Lower lobe of right lung (tissue), 2 donors: Measurements from ENCODE around the gene COQ4. TPM values are rescaled to one million over a fixed set of nuclear protein-coding genes. Genes with fewer than 3 reads are reported as not detected.

Experiments
- ATAC-seq, 2 donors: fragments of 200-7000 bp; cut with Tn5 transposase; one replicate each; pipeline ENCODE4 v1.9.1; 2020 to 2022; ENCODE audit warnings: mild to moderate bottlenecking in 2 of 2, moderate library complexity in 2 of 2
- DNase-seq: peaks from one replicate; pipeline ENCODE4 v3.0.0-alpha.2; 2020
- H3K27ac ChIP-seq: fragments of 200-600 bp; one replicate; pipeline ENCODE4 v1.8.0; 2022
- H3K27me3 ChIP-seq: fragments of 200-600 bp; one replicate; pipeline ENCODE4 v1.8.0; 2022; ENCODE audit warnings: low read depth
- H3K36me3 ChIP-seq: fragments of 200-600 bp; one replicate; pipeline ENCODE4 v1.8.0; 2022; ENCODE audit warnings: mild to moderate bottlenecking
- H3K4me1 ChIP-seq: fragments of 200-600 bp; one replicate; pipeline ENCODE4 v1.8.0; 2022
- H3K4me3 ChIP-seq: fragments of 200-600 bp; one replicate; pipeline ENCODE4 v1.8.0; 2022; ENCODE audit warnings: mild to moderate bottlenecking
- H3K9me3 ChIP-seq: fragments of 200-600 bp; one replicate; pipeline ENCODE4 v1.8.0; 2022
- intact Hi-C: fragments of 100-400 bp; cut with DNase I; formaldehyde crosslinking; loops from one replicate; pipeline ENCODE4 v1.11.0; 2022
- total RNA-seq: library from RNA; stranded (reverse); fragmentation: NEBNext Ultra II Directional; extraction: Animal tissue kit (Norgen Biotek cat#: 25700); gene quantifications from one replicate; pipeline ENCODE4 v1.2.1, GENCODE V29; 2021
- TF ChIP-seq, protein P1 (sequence below): fragments of 200-600 bp; IDR thresholded peaks from one replicate; pipeline ENCODE4 v1.8.0; 2022; ENCODE audit warnings: antibody characterized with exemption, mild to moderate bottlenecking
- donor health status: DM: no; HTN: yes; CAD: no; lungs with severe emphysema.

Gene COQ4
- total RNA-seq, 1 donor from 2014 or later = 35.9 TPM

DNA sequence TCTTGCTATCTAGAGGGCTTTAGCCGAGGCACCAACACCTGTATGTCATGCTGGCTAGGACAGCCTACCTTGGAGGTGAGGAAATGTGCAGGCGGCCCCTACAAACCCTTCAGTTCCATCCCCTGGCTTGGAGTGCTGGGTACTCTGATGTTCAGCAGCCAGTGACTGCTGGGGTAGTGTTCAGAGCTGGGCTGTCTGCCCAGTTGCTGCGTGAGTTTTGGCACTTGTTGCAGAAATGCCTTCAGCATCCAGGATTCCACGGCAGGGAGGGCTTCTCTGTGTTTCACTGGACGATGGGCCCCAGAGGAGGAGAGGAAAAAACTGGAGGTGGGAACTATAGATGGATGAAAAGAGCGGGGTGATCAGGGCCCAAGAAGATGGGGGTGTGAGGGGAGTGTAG, 36.2 kb upstream of the COQ4 start:
- H3K27me3 ChIP-seq = no peaks in the 10 kb centered on the region
- TF ChIP-seq, protein P1, sequence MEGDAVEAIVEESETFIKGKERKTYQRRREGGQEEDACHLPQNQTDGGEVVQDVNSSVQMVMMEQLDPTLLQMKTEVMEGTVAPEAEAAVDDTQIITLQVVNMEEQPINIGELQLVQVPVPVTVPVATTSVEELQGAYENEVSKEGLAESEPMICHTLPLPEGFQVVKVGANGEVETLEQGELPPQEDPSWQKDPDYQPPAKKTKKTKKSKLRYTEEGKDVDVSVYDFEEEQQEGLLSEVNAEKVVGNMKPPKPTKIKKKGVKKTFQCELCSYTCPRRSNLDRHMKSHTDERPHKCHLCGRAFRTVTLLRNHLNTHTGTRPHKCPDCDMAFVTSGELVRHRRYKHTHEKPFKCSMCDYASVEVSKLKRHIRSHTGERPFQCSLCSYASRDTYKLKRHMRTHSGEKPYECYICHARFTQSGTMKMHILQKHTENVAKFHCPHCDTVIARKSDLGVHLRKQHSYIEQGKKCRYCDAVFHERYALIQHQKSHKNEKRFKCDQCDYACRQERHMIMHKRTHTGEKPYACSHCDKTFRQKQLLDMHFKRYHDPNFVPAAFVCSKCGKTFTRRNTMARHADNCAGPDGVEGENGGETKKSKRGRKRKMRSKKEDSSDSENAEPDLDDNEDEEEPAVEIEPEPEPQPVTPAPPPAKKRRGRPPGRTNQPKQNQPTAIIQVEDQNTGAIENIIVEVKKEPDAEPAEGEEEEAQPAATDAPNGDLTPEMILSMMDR = no peak
- H3K27ac ChIP-seq = no peak overlapping the region
- peaks cover 31% of the 10 kb centered on the region for H3K36me3 ChIP-seq
- ATAC-seq (no peak), DNase-seq (no peak)
- H3K4me1 ChIP-seq = no peaks in the 10 kb centered on the region
- intact Hi-C loops = no loop called here
- H3K4me3 ChIP-seq = no peak overlapping the region
- H3K9me3 ChIP-seq = no peaks in the 10 kb centered on the region

DNA sequence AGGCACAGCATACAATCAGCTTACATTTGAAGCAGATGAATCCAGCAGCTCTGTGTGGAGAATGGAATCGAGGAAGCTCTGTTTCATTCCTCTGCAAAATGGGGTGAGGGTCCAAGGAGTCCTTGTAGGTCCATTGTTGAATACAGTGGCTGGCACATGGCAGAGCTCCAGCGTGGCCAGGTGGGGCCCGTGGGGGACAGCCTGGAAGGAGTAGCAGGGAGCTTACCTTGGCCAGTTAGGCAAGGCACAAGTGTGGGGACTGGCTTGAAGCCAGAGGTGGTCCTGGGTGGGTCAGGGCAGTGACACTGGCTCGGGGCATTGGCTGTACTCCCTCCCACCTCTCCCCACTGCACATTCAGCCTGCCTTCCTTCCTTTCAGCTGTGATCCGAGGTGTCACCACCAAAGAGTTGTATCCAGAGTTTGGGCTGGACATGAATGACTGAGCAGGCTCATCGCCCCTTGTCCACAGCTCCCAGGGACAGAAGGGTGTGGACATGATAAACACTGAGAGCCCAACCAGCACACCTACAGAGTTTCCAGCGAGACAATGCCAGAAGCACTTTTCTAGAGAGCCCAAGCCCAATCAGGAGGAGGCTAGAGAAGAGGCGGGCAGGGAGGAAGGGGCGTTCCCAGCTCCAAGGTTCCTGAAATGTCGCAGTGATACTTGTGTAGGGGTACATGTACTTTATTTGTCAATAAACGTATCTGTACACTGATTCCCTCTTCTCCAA, 34.2 kb upstream of the COQ4 start:
- Histone ChIP-seq H3K36me3 (peaks cover 31% of the 10 kb centered on the region), H3K27me3 (no peaks in the 10 kb centered on the region), H3K9me3 (no peaks in the 10 kb centered on the region), H3K4me3 (no peak overlapping the region), H3K4me1 (no peaks in the 10 kb centered on the region), H3K27ac (no peak overlapping the region)
- intact Hi-C loops = no loop called here
- TF ChIP-seq, protein P1 = no peak
- DNase-seq (no peak), ATAC-seq (no peak)

DNA sequence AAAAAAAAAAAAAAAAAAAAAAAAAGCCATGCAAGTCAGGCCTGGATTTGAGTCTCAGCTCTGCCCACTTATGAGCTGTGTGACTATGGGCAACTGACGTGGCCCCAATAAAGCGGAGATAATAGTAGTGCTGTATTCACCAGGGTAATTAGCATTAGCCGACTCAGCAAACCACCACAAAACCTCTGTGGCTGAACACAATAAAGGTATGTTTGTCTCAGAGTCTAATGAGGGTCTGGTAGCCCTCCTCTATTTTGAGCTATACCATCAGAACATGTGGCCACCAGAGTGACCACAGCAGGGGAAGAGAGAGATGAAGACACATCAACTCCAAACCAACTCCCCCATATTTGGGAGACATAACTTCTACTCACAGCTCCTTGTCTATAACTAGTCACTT, 30.6 kb upstream of the COQ4 start:
- no peak overlapping the region for H3K4me3 ChIP-seq
- intact Hi-C loops = no loop called here
- H3K27me3 ChIP-seq = no peaks in the 10 kb centered on the region
- ATAC-seq = no peak
- no peak overlapping the region for H3K27ac ChIP-seq
- no peak for DNase-seq
- peaks cover 7% of the 10 kb centered on the region for H3K4me1 ChIP-seq
- TF ChIP-seq, protein P1 = no peak
- H3K9me3 ChIP-seq = no peaks in the 10 kb centered on the region
- peaks cover 10% of the 10 kb centered on the region for H3K36me3 ChIP-seq

DNA sequence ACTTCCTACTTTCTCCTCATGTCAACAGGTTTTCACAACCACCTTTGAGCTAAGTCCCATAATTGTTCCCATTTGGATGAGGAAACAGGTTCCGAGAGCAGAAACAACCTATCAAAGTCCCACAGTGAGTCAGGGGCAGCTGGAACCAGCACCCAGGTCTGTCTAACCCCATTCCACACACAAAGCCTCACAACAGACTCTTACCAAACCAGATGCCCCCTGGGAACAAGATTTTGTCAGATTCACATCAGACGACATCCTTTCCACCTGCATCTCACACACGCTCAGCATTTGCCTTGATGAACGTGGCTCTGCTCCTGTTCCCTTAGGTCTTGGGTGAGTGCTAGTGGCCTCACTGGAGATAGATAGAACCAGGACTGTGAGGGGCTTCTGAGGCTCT, 29.5 kb upstream of the COQ4 start:
- TF ChIP-seq, protein P1 = no peak
- Histone ChIP-seq H3K4me3 (no peak overlapping the region), H3K4me1 (peaks cover 7% of the 10 kb centered on the region), H3K36me3 (peaks cover 10% of the 10 kb centered on the region), H3K27me3 (no peaks in the 10 kb centered on the region), H3K27ac (no peak overlapping the region), H3K9me3 (no peaks in the 10 kb centered on the region)
- intact Hi-C loops = no loop called here
- no peak for DNase-seq
- no peak for ATAC-seq

DNA sequence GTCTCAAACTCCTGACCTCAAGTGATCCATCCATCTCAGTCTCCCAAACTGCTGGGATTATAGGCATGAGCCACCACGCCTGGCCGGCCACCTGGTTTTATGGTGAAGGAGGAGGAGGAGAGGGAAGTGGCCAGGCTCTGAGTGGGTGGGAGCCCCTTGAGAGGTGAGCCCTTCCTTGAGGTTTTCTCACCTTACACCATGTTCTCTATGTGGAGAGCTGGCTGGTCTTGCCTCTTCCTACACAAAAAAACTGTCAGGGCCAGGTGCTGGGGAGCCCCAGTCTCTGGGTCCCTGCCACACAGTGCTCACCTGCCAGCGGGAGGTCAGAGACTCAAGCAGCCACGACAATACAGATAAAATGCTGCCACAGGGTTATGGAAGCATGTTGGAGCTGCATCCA, 28.5 kb upstream of the COQ4 start:
- Histone ChIP-seq H3K4me1 (peaks cover 7% of the 10 kb centered on the region), H3K36me3 (no peaks in the 10 kb centered on the region), H3K4me3 (no peak overlapping the region), H3K9me3 (no peaks in the 10 kb centered on the region), H3K27ac (no peak overlapping the region), H3K27me3 (no peaks in the 10 kb centered on the region)
- intact Hi-C loops = no loop called here
- no peak for DNase-seq
- TF ChIP-seq, protein P1 = no peak
- no peak for ATAC-seq
